CD4-positive, alpha-beta T cell treated with Interferon gamma for 1 hour (primary cell): ENCODE data around the gene HRH3.

Source experiments
- DNase-seq: peaks from one replicate; pipeline ENCODE4 v3.0.0-alpha.2; 2020

Gene HRH3

GRCh38 chr20:62174870-62175624, 45.0 kb downstream of the HRH3 start:
- DNase-seq: no peak

GRCh38 chr20:62174021-62174804, 45.9 kb downstream of the HRH3 start:
- DNase-seq: no peak

GRCh38 chr20:62172666-62173065, 47.4 kb downstream of the HRH3 start:
- no peak for DNase-seq

GRCh38 chr20:62171245-62171644, 48.8 kb downstream of the HRH3 start:
- DNase-seq: no peak

GRCh38 chr20:62170536-62170935, 49.5 kb downstream of the HRH3 start:
- DNase-seq: no peak

- no peak for DNase-seq
Measured at GRCh38 chr20:62168890-62169435, 51.1 kb downstream of the HRH3 start.

GRCh38 chr20:62168061-62168460, 52.0 kb downstream of the HRH3 start:
- no peak for DNase-seq

GRCh38 chr20:62167474-62167873, 52.6 kb downstream of the HRH3 start:
- DNase-seq: no peak

GRCh38 chr20:62165762-62166399, 54.2 kb downstream of the HRH3 start:
- DNase-seq: no peak
